Fibroblast of skin of right quadriceps (primary cell): ENCODE results near the gene PRR23E.

Source experiments
- DNase-seq: peaks from one replicate; pipeline ENCODE4 v3.0.0-alpha.2; 2013

PRR23E gene

DNA sequence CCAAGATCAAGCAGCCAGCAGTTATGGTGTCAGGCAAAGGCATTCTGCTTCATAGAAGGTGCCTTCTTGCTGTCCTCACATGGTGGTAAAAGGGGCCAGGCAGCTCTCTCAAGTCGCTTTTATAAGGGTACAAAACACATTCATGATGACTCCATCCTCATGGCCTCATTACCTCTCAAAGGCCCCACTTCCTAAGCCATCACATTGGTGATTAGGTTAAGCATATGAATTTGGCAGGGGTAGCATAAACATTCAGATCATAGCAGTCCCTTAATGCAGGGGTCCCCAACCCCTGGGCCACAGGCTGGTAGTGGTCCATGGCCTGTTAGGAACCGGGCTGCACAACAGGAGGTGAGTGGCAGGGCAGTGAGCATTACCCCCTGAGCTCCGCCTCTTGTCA lies 42.8 kb downstream of the PRR23E start:
- no peak for DNase-seq

DNA sequence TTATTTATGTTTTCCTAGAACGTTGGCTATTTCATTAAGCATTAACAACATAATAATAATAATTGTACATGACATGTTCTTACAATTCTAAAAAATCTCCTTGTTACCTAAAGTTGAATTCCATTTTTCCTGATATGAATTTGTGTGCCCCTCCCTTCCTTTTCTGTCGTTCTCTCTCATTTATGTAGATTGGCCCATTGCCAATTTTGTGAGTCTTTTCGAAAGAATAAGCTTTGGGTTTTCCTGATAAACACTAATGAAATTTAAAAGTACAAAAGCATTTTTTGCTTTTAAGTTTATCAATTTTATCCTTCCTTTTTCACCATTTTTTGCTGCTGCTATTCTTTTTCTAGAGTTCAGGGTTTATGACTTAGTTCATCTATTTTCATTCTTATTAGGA lies 44.9 kb downstream of the PRR23E start:
- DNase-seq: no peak

- no peak for DNase-seq
Observed at GRCh38 chr3:127238602-127239001, 45.7 kb downstream of the PRR23E start.

DNA sequence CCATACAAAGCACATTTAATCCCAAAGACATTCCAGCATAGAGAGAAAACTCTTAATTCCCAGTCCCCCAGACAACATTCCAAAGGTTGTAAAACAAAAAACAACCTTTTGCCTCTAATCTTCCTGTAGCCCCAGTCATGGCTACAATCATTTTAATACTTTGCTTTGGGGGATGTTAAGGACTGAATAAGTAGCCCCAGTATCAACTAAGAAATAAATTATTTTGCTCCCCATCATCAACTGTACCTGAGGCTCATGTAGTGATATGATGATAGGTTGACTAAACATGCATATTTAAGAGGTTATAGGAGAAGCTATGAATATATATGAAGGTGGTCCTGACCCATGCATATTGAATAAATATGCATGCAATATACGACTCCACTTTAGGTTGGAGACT lies 54.4 kb downstream of the PRR23E start:
- no peak for DNase-seq
